ENCODE measurements around the gene KCNIP4. TPM values are rescaled to one million over a fixed set of nuclear protein-coding genes. Genes with fewer than 3 reads are reported as not detected.

The KCNIP4 gene
- total and polyA plus RNA-seq, 2 of the 8 experiments (the other 6 are each of a cell fraction or from before 2014, with no cell fraction given): 0.06 TPM; not detected in 1

DNA sequence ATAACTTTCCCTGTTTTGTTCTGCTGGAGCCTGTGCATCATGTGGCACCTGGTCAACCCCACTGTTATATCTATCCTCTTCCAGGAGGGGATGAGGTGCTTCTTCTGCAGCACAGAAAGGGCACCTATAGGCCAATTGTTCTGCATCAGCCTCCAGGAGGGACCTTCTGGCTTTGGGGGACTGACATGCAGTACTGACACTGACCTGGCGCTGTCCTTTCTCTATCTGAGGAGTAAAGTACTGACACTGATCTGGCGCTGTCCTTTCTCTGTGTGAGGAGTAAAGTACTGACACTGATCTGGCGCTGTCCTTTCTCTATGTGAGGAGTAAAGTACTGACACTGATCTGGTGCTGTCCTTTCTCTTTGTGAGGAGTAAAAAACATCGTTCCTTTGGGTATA, 749.9 kb downstream of the KCNIP4 start:
- H4K91ac ChIP-seq (replicated peaks; ENCODE audit: insufficient read length, low read length): no peak overlapping the region
- no peak overlapping the region for H3K56ac ChIP-seq (replicated peaks; ENCODE audit: insufficient read length, low read depth, low read length)

More for the DNA sequence above, 749.9 kb downstream of the KCNIP4 start:
- H2BK120ac ChIP-seq (replicated peaks; ENCODE audit: low read depth, low read length): no peak overlapping the region
- no peak overlapping the region for H3K27ac ChIP-seq (ENCODE audit: low read depth, low read length)
- H3K36me3 ChIP-seq (ENCODE audit: control insufficient read depth in 2 of 4, insufficient read depth in 4 of 4, low read length in 3 of 4): no peaks in the 10 kb centered on the region
- H3K4me3 ChIP-seq (ENCODE audit: extremely low read depth in 1 of 4, insufficient read depth in 2 of 4, low read depth in 3 of 4, low read length in 4 of 4): no peak overlapping the region
- no peaks in the 10 kb centered on the region for H3K23me2 ChIP-seq (ENCODE audit: low read depth, low read length)
- ChIA-PET CTCF (ENCODE audit: partially characterized antibody) (no interaction called here), POLR2A (ENCODE audit: partially characterized antibody) (no interaction called here)
- H3K4me1 ChIP-seq (replicated peaks in 1 of 4; ENCODE audit: control insufficient read depth in 3 of 4, insufficient read depth in 4 of 4, low read length in 3 of 4): no peaks in the 10 kb centered on the region
- no peaks in the 10 kb centered on the region for H3K9me3 ChIP-seq (ENCODE audit: insufficient read depth in 2 of 2, low read depth in 1 of 2, low read length in 1 of 2)
- WGBS, 2 experiments (ENCODE audit: extremely low coverage in 1 of 2, insufficient coverage in 1 of 2, insufficient read length in 1 of 2, insufficient replicate concordance in 2 of 2, low coverage in 1 of 2, low lambda C conversion rate in 2 of 2, missing lambda C conversion rate in 1 of 2): 79% methylated on average over 4 of the region's 4 CpGs; no CpG with 5 or more reads in 1 of the 2 experiments
- no peak overlapping the region for H3K4ac ChIP-seq (replicated peaks; ENCODE audit: insufficient read length, low read depth, low read length)
- H2BK12ac ChIP-seq (ENCODE audit: low read depth, low read length): no peak overlapping the region
- no peaks in the 10 kb centered on the region for H3K79me2 ChIP-seq (ENCODE audit: control insufficient read depth in 1 of 2, insufficient read depth in 2 of 2, low read length in 2 of 2)
- DNase-seq (ENCODE audit: low read depth in 1 of 2, low spot score in 2 of 2): no peak
- H2BK20ac ChIP-seq (ENCODE audit: low read length): no peak overlapping the region
- no peak overlapping the region for H4K8ac ChIP-seq (ENCODE audit: extremely low read depth, insufficient read depth, low read length)
- H3K23ac ChIP-seq (ENCODE audit: insufficient read length): no peak overlapping the region
- no peak overlapping the region for H3K18ac ChIP-seq (ENCODE audit: extremely low read depth, low read length)
- TF ChIP-seq RAD21 (IDR thresholded peaks at IDR 0.05 in 1 of 2, conservative IDR thresholded peaks at IDR 0.05 in 1 of 2; ENCODE audit: low read depth in 2 of 2, low read length in 2 of 2) (peak in 1 of 2 experiments; percentile 6; a peak in 1 of 4 replicates), SAP30 (IDR thresholded peaks at IDR 0.05; ENCODE audit: insufficient read depth, insufficient replicate concordance, low read length) (no peak)
- no peaks in the 10 kb centered on the region for H3K79me1 ChIP-seq (ENCODE audit: low read depth, low read length)
- no peaks in the 10 kb centered on the region for H4K20me1 ChIP-seq (replicated peaks in 1 of 2; ENCODE audit: control insufficient read depth in 1 of 2, insufficient read depth in 2 of 2, low read length in 2 of 2)
- no peak for FAIRE-seq
- no peaks in the 10 kb centered on the region for H3K27me3 ChIP-seq (replicated peaks in 1 of 4; ENCODE audit: control insufficient read depth in 3 of 4, extremely low read depth in 1 of 4, insufficient read depth in 3 of 4, low read length in 3 of 4)
- no peak overlapping the region for H4K5ac ChIP-seq (ENCODE audit: insufficient read length, low read depth, low read length)
- no peak overlapping the region for H2AK5ac ChIP-seq (ENCODE audit: low read depth, low read length)
- H2AFZ ChIP-seq (ENCODE audit: low read length): no peak overlapping the region; the same call in 1 of the 2 replicates
- H2BK15ac ChIP-seq (ENCODE audit: low read length): no peak overlapping the region
- H3K4me2 ChIP-seq (ENCODE audit: insufficient read depth in 1 of 2, low read depth in 2 of 2, low read length in 2 of 2): no peak overlapping the region
- no peak overlapping the region for H2BK5ac ChIP-seq (ENCODE audit: low read depth, low read length)
- no peak overlapping the region for H3K14ac ChIP-seq (ENCODE audit: insufficient read length)
- no peak overlapping the region for H3K9ac ChIP-seq (replicated peaks in 1 of 4; ENCODE audit: extremely low read depth in 1 of 4, low read depth in 3 of 4, low read length in 3 of 4)

Data from H1 (cell line).